ENCODE results near the gene TXLNG.

The TXLNG gene

GRCh38 chrX:16874458-16875095 is 88.3 kb downstream of the TXLNG start:
- no peak for FAIRE-seq

GRCh38 chrX:16876696-16877095 is 90.4 kb downstream of the TXLNG start:
- FAIRE-seq, result no peak

GRCh38 chrX:16882169-16882568 is 95.9 kb downstream of the TXLNG start:
- FAIRE-seq, result no peak

GRCh38 chrX:16882702-16883486 is 96.6 kb downstream of the TXLNG start:
- FAIRE-seq, result peak; percentile 86

GRCh38 chrX:16883487-16883804 is 97.2 kb downstream of the TXLNG start:
- no peak for FAIRE-seq

GRCh38 chrX:16885628-16886027 is 99.4 kb downstream of the TXLNG start:
- no peak for FAIRE-seq

- peak; percentile 74 for FAIRE-seq
Observed at GRCh38 chrX:16892504-16893362, 106.5 kb downstream of the TXLNG start.
